ENCODE data around the gene ZMYM2.

GRCh38 chr13:20126541-20127261 is 168.2 kb downstream of the ZMYM2 start:
- TF ChIP-seq POLR2A (IDR thresholded peaks at IDR 0.05) (no peak), CTCF (IDR thresholded peaks at IDR 0.05) (no peak)

Measured in uterus (tissue), 2 donors.